Measurements from ENCODE around the gene GPR149. TPM values are rescaled to one million over a fixed set of nuclear protein-coding genes. Genes with fewer than 3 reads are reported as not detected.

The GPR149 gene
- total RNA-seq, 4 donors from 2014 or later, result 0.26 TPM; not detected in 3

DNA sequence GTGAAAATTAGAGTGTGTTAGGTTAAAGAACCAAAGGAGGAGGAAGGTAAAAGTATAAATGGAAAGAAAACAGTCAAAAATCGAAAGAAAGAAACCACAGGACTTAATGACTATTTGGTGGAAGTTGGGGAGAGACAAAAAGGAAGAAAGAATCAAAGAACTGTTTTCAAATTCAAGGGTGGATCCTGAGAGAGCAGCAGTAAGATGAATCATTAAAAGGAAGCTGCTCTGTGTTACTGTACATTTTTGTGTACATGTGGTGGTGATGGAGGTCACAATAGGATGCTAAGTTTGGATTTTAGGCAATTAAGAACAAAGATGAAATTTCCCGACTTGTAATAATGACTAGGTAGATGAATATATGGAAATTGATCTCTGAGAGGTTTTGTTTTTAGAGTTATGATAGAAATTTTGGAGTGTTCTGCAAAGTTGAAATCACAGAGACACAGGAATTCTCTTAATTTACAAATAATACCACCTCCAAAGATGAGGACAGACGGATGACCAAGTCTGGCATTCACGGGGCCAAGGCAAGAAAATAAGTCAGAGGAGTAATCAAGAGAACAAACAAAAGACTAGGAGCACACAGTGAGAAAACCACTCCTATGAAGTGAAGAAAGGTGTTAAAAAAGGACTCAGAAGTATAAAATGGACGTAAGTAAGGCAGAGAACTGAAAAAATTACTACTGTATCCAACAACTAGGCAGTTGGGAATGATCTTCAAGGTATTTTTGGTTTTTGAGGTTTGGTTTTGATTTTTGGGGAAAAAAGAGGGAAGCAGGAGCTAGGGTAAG is 112.8 kb downstream of the GPR149 start:
- intact Hi-C loops (cut with DNase I; ENCODE audit: low total_unique reads), result no loop called here
- TF ChIP-seq, protein P1, sequence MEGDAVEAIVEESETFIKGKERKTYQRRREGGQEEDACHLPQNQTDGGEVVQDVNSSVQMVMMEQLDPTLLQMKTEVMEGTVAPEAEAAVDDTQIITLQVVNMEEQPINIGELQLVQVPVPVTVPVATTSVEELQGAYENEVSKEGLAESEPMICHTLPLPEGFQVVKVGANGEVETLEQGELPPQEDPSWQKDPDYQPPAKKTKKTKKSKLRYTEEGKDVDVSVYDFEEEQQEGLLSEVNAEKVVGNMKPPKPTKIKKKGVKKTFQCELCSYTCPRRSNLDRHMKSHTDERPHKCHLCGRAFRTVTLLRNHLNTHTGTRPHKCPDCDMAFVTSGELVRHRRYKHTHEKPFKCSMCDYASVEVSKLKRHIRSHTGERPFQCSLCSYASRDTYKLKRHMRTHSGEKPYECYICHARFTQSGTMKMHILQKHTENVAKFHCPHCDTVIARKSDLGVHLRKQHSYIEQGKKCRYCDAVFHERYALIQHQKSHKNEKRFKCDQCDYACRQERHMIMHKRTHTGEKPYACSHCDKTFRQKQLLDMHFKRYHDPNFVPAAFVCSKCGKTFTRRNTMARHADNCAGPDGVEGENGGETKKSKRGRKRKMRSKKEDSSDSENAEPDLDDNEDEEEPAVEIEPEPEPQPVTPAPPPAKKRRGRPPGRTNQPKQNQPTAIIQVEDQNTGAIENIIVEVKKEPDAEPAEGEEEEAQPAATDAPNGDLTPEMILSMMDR (IDR thresholded peaks at IDR 0.05), result no peak
- TF ChIP-seq POLR2A (IDR thresholded peaks at IDR 0.05), result no peak
- no peak for DNase-seq (ENCODE audit: low spot score in 2 of 2)
- no peak overlapping the region for H3K4me3 ChIP-seq (ENCODE audit: low read depth, poor library complexity, severe bottlenecking)
- 81 to 83% methylated on average over 5 of the region's 5 CpGs for WGBS, 2 donors

DNA sequence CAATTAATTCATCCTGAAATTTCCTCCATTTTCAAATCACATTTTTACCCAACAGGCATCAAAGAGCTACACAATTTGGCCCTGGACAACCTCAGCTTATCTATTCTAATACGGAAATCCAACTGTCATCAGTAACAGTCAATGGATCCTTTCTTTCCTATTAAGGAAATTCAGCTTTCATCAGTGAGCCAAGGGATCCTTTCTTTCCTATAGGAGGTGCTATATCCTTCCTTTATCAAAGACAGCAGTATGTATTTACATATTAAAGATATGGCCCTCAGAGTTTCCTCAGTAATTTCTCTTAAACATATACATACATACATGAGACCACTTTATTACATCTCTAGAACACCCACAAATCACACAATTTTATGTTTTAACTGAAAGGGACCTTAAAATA is 115.8 kb downstream of the GPR149 start:
- no peak overlapping the region for H3K4me3 ChIP-seq (ENCODE audit: low read depth, poor library complexity, severe bottlenecking)
- intact Hi-C loops (cut with DNase I; ENCODE audit: low total_unique reads), result no loop called here
- whole genome bisulfite sequencing, 2 donors, result 97 to 100% methylated on average over 1 of the region's 1 CpG
- TF ChIP-seq, protein P1 (IDR thresholded peaks at IDR 0.05), result no peak
- no peak for TF ChIP-seq POLR2A (IDR thresholded peaks at IDR 0.05)
- DNase-seq (ENCODE audit: low spot score in 2 of 2), result no peak

DNA sequence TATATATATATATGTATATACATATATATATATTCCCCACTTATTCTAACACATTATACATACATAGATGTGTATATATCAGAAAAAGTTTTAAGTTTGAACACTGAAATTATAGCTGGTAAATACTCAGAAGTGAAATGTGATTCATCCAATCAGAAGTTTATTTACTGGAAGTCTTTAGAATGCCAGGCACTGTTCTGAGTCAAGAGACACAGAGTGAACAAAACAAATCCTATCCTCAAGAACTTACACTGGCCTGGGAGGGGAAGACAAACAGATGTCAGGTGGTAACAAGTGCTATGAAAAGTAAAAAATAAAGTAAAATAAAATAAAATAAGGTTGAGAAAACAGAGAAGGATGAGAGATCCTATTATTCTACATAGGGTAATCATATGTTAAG is 119.2 kb downstream of the GPR149 start:
- intact Hi-C loops (cut with DNase I; ENCODE audit: low total_unique reads), result no loop called here
- TF ChIP-seq, protein P1 (IDR thresholded peaks at IDR 0.05), result no peak
- TF ChIP-seq POLR2A (IDR thresholded peaks at IDR 0.05), result no peak
- H3K4me3 ChIP-seq (ENCODE audit: low read depth, poor library complexity, severe bottlenecking), result no peak overlapping the region
- DNase-seq (ENCODE audit: low spot score in 2 of 2), result no peak

DNA sequence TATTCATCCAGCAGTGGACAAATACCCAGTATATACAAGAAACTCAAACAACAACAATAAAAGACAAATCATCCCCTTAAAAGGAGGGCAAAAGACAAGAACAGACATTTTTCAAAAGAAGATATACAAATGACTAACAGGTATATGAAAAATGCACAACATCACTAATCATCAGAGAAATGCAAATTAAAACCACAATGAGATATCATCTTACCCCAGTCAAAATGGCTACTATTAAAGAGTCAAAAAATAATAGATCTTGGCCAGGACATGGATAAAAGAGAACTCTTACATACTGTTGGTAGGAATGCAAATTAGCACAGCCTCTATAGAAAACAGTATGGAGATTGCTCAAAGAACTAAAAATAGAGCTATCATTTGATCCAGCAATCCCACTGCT is 122.6 kb downstream of the GPR149 start:
- TF ChIP-seq, protein P1 (IDR thresholded peaks at IDR 0.05), result no peak
- no peak for TF ChIP-seq POLR2A (IDR thresholded peaks at IDR 0.05)
- intact Hi-C loops (cut with DNase I; ENCODE audit: low total_unique reads), result no loop called here
- DNase-seq (ENCODE audit: low spot score in 2 of 2), result no peak
- no peak overlapping the region for H3K4me3 ChIP-seq (ENCODE audit: low read depth, poor library complexity, severe bottlenecking)

DNA sequence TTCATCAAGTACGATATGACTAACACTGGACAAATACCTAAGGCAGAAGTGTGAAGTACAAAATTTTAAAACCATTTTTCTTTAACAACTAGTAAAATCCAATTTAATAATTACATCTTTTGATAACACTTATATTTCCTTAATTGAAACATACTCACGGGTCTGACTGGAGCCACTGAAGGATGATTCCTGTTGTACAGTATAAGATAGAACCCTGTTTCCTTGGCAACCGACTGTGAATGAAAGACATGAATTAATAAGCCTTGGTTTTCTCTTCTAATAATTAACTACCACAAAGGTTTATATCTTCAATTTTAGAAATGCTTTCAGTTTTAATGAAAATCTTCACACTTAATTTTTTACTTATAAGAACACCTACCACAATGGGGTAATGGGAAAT is 125.1 kb downstream of the GPR149 start:
- DNase-seq (ENCODE audit: low spot score in 2 of 2), result no peak
- WGBS, 2 donors, result 94 to 97% methylated on average over 3 of the region's 3 CpGs
- intact Hi-C loops (cut with DNase I; ENCODE audit: low total_unique reads), result no loop called here
- TF ChIP-seq, protein P1 (IDR thresholded peaks at IDR 0.05), result no peak
- no peak for TF ChIP-seq POLR2A (IDR thresholded peaks at IDR 0.05)
- no peak overlapping the region for H3K4me3 ChIP-seq (ENCODE audit: low read depth, poor library complexity, severe bottlenecking)
